Erythroblast (primary cell): ENCODE data around the gene ANKUB1.

Experiments used
- GATA1 ChIP-seq: IDR thresholded peaks from 2 replicates; pipeline ENCODE4 v1.6.1; 2011; ENCODE audit warnings: low read depth, mild to moderate bottlenecking, control low read depth, low read length, moderate library complexity
- POLR2A ChIP-seq: IDR thresholded peaks from 2 replicates; pipeline ENCODE4 v1.6.1; 2011; ENCODE audit warnings: mild to moderate bottlenecking, low read length

DNA sequence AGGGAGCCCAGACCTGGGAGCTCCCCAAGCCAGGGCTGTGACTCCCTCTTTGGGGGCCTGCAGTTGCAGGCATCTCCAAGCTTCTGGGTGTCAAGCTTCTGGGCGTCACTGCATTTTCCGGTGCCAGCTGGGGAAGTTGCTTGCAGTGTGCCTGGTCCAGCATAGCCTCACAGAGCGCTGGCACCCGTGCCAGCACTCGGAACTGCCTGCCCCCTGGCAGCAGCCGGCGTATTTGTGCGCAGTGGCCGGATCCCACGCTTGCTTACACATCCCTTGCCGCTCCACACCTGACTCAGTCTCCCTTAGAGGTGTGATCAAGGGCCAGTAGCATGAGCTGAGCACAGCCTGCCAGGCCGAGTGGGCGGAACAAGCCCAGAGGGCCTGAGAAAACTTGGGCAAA lies 77.1 kb downstream of the ANKUB1 start:
- TF ChIP-seq POLR2A (no peak), GATA1 (no peak)
